WTC11 (cell line): ENCODE data around the gene CLK3.

ENCODE experiments used
- CBFB ChIP-seq: sonication (generic); formaldehyde crosslinking; IDR thresholded peaks from 2 replicates; pipeline ENCODE4 v1.8.1; 2022; ENCODE audit warnings: mild to moderate bottlenecking, low read depth, missing genetic modification reagents
- TCF7 ChIP-seq: sonication (generic); formaldehyde crosslinking; IDR thresholded peaks from 2 replicates; pipeline ENCODE4 v1.8.0; 2022; ENCODE audit warnings: mild to moderate bottlenecking, low read depth, missing genetic modification reagents, moderate library complexity
- ZNF219 ChIP-seq: sonication (generic); formaldehyde crosslinking; IDR thresholded peaks from 2 replicates; pipeline ENCODE4 v1.8.0; 2023; ENCODE audit warnings: missing genetic modification reagents, mild to moderate bottlenecking, borderline replicate concordance
- TF ChIP-seq, protein P1 (sequence below): fragments of 200-600 bp; IDR thresholded peaks from 2 replicates; pipeline ENCODE4 v1.8.0; 2022; ENCODE audit warnings: antibody characterized with exemption
- TF ChIP-seq, protein P2 (sequence below): sonication (generic); formaldehyde crosslinking; IDR thresholded peaks from 2 replicates; pipeline ENCODE4 v1.8.0; 2023; ENCODE audit warnings: missing genetic modification reagents, mild to moderate bottlenecking, borderline replicate concordance
- TF ChIP-seq, protein P3 (sequence below): sonication (generic); formaldehyde crosslinking; IDR thresholded peaks from 2 replicates; pipeline ENCODE4 v1.8.1; 2023; ENCODE audit warnings: mild to moderate bottlenecking, missing genetic modification reagents, borderline replicate concordance

DNA sequence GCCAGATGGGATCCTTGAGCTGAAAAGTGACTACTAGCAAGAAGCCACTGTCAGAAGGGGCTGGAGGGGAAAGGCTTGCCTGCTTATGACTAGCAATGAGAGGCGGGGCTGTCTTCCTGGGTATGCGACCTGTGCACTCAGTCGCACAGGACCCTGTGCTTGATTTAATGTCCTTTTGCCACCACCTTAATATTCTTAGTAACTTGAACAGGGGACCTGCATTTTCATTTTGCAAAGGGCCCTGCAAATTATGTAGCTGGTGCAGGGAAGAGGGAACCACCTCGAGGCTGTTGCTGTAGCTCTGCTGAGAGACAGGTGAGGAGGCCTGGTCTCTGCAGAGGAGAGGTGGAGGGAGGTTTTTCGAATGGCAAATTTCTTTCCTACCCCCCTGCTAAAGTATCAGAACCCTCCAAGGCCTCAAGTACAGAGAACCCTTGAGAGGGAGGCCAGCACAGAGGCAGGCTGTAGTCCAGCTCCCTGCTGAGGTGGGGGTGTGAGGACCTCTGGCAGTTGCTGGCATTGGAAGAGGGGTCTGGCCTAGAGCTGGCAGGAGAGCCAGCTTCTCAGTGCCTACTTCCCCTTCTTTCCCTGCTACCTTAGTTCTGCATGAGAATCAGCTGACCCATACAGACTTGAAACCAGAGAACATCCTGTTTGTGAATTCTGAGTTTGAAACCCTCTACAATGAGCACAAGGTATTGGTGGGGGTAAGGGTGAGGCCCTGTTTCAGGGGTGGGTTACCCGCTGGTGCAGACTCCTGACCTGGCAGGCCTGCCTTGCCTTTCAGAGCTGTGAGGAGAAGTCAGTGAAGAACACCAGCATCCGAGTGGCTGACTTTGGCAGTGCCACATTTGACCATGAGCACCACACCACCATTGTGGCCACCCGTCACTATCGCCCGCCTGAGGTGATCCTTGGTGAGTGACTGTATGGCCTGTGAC lies 11.4 kb downstream of the CLK3 start:
- TF ChIP-seq TCF7 (CRISPR knock-in tag) (no peak), CBFB (no peak), ZNF219 (CRISPR knock-in tag) (no peak)
- TF ChIP-seq, protein P1, sequence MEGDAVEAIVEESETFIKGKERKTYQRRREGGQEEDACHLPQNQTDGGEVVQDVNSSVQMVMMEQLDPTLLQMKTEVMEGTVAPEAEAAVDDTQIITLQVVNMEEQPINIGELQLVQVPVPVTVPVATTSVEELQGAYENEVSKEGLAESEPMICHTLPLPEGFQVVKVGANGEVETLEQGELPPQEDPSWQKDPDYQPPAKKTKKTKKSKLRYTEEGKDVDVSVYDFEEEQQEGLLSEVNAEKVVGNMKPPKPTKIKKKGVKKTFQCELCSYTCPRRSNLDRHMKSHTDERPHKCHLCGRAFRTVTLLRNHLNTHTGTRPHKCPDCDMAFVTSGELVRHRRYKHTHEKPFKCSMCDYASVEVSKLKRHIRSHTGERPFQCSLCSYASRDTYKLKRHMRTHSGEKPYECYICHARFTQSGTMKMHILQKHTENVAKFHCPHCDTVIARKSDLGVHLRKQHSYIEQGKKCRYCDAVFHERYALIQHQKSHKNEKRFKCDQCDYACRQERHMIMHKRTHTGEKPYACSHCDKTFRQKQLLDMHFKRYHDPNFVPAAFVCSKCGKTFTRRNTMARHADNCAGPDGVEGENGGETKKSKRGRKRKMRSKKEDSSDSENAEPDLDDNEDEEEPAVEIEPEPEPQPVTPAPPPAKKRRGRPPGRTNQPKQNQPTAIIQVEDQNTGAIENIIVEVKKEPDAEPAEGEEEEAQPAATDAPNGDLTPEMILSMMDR: no peak
- TF ChIP-seq, protein P2, sequence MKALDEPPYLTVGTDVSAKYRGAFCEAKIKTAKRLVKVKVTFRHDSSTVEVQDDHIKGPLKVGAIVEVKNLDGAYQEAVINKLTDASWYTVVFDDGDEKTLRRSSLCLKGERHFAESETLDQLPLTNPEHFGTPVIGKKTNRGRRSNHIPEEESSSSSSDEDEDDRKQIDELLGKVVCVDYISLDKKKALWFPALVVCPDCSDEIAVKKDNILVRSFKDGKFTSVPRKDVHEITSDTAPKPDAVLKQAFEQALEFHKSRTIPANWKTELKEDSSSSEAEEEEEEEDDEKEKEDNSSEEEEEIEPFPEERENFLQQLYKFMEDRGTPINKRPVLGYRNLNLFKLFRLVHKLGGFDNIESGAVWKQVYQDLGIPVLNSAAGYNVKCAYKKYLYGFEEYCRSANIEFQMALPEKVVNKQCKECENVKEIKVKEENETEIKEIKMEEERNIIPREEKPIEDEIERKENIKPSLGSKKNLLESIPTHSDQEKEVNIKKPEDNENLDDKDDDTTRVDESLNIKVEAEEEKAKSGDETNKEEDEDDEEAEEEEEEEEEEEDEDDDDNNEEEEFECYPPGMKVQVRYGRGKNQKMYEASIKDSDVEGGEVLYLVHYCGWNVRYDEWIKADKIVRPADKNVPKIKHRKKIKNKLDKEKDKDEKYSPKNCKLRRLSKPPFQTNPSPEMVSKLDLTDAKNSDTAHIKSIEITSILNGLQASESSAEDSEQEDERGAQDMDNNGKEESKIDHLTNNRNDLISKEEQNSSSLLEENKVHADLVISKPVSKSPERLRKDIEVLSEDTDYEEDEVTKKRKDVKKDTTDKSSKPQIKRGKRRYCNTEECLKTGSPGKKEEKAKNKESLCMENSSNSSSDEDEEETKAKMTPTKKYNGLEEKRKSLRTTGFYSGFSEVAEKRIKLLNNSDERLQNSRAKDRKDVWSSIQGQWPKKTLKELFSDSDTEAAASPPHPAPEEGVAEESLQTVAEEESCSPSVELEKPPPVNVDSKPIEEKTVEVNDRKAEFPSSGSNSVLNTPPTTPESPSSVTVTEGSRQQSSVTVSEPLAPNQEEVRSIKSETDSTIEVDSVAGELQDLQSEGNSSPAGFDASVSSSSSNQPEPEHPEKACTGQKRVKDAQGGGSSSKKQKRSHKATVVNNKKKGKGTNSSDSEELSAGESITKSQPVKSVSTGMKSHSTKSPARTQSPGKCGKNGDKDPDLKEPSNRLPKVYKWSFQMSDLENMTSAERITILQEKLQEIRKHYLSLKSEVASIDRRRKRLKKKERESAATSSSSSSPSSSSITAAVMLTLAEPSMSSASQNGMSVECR (CRISPR knock-in tag): no peak
- TF ChIP-seq, protein P3, sequence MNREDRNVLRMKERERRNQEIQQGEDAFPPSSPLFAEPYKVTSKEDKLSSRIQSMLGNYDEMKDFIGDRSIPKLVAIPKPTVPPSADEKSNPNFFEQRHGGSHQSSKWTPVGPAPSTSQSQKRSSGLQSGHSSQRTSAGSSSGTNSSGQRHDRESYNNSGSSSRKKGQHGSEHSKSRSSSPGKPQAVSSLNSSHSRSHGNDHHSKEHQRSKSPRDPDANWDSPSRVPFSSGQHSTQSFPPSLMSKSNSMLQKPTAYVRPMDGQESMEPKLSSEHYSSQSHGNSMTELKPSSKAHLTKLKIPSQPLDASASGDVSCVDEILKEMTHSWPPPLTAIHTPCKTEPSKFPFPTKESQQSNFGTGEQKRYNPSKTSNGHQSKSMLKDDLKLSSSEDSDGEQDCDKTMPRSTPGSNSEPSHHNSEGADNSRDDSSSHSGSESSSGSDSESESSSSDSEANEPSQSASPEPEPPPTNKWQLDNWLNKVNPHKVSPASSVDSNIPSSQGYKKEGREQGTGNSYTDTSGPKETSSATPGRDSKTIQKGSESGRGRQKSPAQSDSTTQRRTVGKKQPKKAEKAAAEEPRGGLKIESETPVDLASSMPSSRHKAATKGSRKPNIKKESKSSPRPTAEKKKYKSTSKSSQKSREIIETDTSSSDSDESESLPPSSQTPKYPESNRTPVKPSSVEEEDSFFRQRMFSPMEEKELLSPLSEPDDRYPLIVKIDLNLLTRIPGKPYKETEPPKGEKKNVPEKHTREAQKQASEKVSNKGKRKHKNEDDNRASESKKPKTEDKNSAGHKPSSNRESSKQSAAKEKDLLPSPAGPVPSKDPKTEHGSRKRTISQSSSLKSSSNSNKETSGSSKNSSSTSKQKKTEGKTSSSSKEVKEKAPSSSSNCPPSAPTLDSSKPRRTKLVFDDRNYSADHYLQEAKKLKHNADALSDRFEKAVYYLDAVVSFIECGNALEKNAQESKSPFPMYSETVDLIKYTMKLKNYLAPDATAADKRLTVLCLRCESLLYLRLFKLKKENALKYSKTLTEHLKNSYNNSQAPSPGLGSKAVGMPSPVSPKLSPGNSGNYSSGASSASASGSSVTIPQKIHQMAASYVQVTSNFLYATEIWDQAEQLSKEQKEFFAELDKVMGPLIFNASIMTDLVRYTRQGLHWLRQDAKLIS (CRISPR knock-in tag): no peak
